Activated naive CD8-positive, alpha-beta T cell (primary cell): ENCODE results near the gene SNTG2.

Experiments
- H3K27ac Mint-ChIP-seq: one replicate; pipeline ENCODE4 v1.8.0; 2021; ENCODE audit warnings: mixed read lengths
- H3K27me3 Mint-ChIP-seq: one replicate; pipeline ENCODE4 v1.8.0; 2021; ENCODE audit warnings: mixed read lengths
- H3K36me3 Mint-ChIP-seq: one replicate; pipeline ENCODE4 v1.8.0; 2021; ENCODE audit warnings: mixed read lengths
- H3K4me1 Mint-ChIP-seq: one replicate; pipeline ENCODE4 v1.8.0; 2021; ENCODE audit warnings: low read depth, mixed read lengths
- H3K4me3 Mint-ChIP-seq: one replicate; pipeline ENCODE4 v1.8.0; 2021; ENCODE audit warnings: mild to moderate bottlenecking, mixed read lengths
- H3K9me3 Mint-ChIP-seq: one replicate; pipeline ENCODE4 v1.8.0; 2021; ENCODE audit warnings: low read depth, mixed read lengths

Gene SNTG2

DNA sequence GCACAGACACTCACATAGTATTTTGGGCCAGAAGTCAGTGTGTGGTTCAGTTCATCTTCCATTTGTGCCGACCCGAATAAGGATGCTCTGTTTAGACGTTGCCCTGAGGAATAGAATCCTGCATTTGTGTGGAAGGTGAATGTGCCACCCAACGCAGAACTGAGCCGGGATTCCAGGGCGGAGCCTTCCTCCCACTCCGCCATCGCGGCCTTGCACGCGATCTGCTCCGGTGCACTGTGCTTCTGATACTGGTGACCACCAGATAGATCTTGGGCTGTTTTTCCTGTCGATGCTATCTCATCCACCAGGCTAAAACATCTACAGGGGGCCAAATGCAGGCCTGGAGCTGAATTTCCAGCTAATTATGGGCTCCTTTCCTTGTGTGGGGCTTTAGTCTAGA is 29.6 kb upstream of the SNTG2 start:
- no peak overlapping the region for H3K4me3 Mint-ChIP-seq
- H3K4me1 Mint-ChIP-seq = no peaks in the 10 kb centered on the region
- no peaks in the 10 kb centered on the region for H3K9me3 Mint-ChIP-seq
- no peaks in the 10 kb centered on the region for H3K36me3 Mint-ChIP-seq
- no peak overlapping the region for H3K27ac Mint-ChIP-seq
- no peaks in the 10 kb centered on the region for H3K27me3 Mint-ChIP-seq

DNA sequence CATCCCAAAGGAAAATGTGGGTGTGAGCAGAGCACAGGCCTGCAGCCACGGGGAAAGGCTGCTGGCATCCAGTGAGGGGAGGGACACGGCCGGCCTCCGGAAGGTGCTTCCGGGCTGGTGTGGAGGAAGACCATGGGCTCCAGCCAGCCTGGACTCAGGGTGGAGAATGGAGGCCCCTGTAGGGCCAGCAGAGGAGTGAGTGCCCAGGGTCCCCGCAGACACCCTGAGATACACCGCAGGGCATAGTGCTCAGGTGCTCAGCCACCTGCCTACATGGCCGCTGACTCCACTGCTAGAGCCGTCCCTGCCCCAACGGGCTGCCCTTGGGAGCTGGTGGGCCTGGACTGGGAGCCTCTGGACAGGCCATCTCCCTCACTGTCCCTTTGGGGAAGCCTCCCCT is 28.5 kb upstream of the SNTG2 start:
- Mint-ChIP-seq H3K27me3 (no peaks in the 10 kb centered on the region), H3K9me3 (no peaks in the 10 kb centered on the region)

DNA sequence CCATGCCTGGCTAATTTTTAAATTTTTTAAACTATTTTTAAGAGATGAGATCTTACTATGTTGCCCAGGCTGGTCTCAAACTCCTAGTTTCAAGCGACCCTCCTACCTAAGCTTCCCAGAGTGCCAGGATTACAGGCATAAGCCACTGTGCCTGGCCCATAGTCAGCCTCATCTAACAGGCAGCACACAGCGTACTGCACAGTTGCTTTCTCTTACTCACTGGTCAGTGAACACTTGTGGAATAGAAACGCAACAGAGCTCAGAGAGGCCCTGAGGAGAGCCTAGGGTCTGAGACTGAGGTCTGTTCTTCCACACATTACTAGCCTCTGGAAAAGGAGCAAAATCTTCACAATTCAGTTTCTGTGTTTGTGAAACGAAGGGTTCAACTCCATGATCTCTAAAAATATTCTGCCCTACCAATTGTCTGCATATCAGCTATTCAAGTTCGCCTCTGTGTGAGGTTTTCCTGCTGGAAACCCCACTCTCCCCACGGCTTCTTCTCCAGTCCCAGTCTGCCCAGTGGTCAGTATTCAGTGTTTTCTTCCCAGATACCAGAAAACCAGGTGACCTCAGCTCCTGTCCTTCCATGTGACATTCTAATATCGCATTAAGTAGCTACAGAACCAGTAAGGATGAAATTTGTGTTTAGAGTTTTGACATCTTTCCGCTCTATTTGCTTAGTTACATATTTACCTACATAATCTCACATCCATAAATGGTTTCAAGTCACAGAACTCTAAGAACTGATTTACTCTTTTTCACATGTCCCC is 26.6 kb upstream of the SNTG2 start:
- Mint-ChIP-seq H3K4me3 (no peak overlapping the region), H3K36me3 (no peaks in the 10 kb centered on the region), H3K27me3 (no peaks in the 10 kb centered on the region), H3K4me1 (no peaks in the 10 kb centered on the region), H3K27ac (no peak overlapping the region), H3K9me3 (no peaks in the 10 kb centered on the region)

More for the DNA sequence above, 28.5 kb upstream of the SNTG2 start:
- no peaks in the 10 kb centered on the region for H3K4me1 Mint-ChIP-seq
- H3K27ac Mint-ChIP-seq = no peak overlapping the region
- H3K4me3 Mint-ChIP-seq = no peak overlapping the region
- H3K36me3 Mint-ChIP-seq = no peaks in the 10 kb centered on the region

DNA sequence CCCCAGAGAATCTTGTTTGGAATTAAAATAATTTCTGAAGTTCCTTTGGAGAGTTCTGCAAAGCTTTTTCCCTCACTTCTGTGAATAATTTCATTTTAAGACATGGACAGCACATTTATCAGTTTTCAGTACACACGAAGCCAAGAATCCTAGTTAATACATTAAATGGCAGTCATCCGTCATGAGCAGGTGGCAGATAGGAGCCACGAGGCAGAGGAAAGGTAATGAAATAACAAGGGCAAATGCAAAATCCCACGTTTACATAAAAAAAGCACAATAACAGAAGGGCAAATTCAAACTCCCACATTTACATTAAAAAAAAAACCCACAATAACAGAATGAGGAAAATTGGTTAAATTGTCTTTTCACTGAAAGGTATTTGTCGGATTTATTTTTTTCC is 25.9 kb upstream of the SNTG2 start:
- Mint-ChIP-seq H3K9me3 (no peaks in the 10 kb centered on the region), H3K27me3 (no peaks in the 10 kb centered on the region), H3K36me3 (no peaks in the 10 kb centered on the region), H3K27ac (no peak overlapping the region), H3K4me1 (no peaks in the 10 kb centered on the region), H3K4me3 (no peak overlapping the region)

DNA sequence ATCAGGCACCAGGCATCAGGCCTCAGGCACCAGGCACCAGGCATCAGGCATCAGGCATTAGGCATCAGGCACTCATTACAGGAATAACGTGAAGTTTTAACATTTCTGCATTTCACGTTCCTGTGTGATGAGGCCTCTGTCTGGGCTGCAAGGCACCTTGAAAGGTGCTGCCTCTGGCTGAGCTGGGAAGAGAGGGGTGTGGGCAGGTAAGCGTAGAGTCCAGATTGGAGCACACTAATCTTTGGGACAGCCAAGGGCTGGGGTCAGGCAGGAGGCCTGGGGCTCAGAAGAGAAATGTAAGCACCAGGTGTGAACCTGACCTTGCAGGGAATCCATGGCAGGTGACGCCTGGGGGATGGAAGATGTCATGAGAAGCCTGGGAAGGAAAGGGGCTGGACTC is 25.3 kb upstream of the SNTG2 start:
- no peaks in the 10 kb centered on the region for H3K9me3 Mint-ChIP-seq
- H3K4me3 Mint-ChIP-seq = no peak overlapping the region
- H3K27me3 Mint-ChIP-seq = no peaks in the 10 kb centered on the region
- H3K27ac Mint-ChIP-seq = no peak overlapping the region
- no peaks in the 10 kb centered on the region for H3K4me1 Mint-ChIP-seq
- no peaks in the 10 kb centered on the region for H3K36me3 Mint-ChIP-seq

DNA sequence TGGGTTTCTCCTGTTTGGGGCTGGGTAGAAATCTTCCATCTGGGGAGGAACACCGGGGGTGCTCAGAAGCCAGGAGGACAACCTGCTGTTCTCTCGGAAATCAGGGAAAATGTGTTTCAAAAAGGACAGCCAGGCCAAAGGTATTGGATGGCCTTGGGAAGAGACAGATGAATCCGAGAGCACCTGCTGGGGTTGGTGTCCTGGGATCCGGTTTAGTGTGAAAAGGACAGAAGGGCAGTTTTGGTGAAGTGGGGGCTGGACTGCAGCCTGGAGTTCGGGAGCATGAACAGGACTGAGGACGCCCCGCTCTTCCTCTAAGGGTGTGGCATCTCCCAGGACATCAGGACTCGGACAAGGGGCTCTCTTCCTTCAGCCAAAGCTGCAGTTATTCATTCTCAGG is 24.9 kb upstream of the SNTG2 start:
- Mint-ChIP-seq H3K4me3 (no peak overlapping the region), H3K27ac (no peak overlapping the region), H3K4me1 (no peaks in the 10 kb centered on the region), H3K36me3 (no peaks in the 10 kb centered on the region), H3K9me3 (no peaks in the 10 kb centered on the region), H3K27me3 (no peaks in the 10 kb centered on the region)

DNA sequence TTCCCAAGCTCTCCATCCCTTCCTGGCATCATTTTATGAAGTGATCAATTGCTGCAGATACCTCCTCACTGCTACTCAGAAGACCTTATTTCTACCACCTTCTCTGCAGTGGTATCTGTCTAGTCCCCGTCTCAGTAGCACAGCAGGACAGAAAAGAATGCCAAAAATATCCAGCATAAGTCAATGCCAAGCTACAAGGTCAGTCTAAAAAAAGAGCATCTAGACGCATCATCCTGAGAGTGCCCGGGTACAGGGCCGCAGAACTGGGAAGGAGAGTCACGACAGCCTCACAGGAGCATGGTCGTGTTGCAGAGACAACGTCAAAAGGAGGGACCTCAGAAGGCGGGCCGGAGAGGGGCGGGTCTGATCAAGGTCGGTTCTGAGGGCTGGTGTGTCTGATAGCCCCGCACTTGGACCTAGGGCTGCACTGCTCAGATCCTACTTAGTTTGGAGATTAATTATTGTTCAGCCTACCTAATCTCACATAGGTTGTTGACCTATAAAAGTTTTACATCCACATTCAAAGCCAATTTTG is 24.3 kb upstream of the SNTG2 start:
- H3K4me3 Mint-ChIP-seq = no peak overlapping the region
- H3K27me3 Mint-ChIP-seq = no peaks in the 10 kb centered on the region
- H3K9me3 Mint-ChIP-seq = no peaks in the 10 kb centered on the region
- H3K4me1 Mint-ChIP-seq = no peaks in the 10 kb centered on the region
- H3K36me3 Mint-ChIP-seq = no peaks in the 10 kb centered on the region
- H3K27ac Mint-ChIP-seq = no peak overlapping the region

DNA sequence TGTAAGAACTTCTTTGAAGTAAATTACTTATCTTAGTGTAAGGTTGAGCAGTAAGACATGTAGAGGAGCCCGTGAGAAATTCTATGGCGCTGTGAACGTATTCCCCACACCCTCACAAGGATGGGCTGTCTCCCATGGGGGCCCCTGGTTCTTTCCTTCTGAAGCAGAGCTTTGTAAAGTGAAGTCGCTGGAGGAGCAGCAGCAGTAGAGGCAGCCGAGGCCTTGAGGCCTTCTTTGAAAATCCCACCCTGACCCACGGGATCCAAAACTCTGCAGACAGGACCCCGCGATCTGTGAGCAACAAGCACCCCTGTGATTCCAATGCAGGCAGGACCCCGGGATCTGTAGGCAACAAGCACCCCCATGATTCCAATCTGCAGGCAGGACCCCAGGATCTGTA is 23.8 kb upstream of the SNTG2 start:
- no peak overlapping the region for H3K4me3 Mint-ChIP-seq
- no peaks in the 10 kb centered on the region for H3K4me1 Mint-ChIP-seq
- H3K9me3 Mint-ChIP-seq = no peaks in the 10 kb centered on the region
- H3K27ac Mint-ChIP-seq = no peak overlapping the region
- no peaks in the 10 kb centered on the region for H3K36me3 Mint-ChIP-seq
- H3K27me3 Mint-ChIP-seq = no peaks in the 10 kb centered on the region

DNA sequence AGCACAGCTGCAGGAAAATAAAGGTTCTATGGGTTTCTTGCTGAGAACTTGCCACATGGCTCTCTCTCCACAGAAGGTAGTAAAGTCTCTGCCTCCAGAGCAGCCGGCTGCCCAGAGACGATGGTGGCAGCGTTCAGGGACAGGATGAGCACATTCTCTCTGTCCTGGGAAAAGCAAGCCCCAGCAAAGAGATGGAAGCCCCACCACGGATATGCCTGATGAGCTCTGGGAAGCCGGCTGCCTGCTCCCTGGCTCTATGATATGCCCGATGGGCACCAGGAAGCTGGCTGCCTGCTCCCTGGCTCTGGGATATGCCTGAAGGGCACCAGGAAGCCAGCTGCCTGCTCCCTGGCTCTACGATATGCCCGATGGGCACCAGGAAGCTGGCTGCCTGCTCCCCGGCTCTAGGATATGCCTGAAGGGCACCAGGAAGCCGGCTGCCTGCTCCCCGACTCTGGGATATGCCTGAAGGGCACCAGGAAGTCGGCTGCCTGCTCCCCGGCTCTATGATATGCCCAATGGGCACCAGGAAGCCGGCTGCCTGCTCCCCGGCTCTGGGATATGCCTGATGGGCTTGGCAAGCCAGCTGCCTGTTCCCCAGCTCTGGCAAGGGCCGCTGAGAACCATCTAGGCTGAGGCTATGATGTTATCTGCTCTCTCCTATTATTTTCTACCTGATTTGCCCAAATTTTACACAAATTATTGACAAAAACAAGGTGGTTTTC is 21.5 kb upstream of the SNTG2 start:
- Mint-ChIP-seq H3K4me1 (no peaks in the 10 kb centered on the region), H3K9me3 (no peaks in the 10 kb centered on the region), H3K4me3 (no peak overlapping the region), H3K27me3 (no peaks in the 10 kb centered on the region), H3K27ac (no peak overlapping the region), H3K36me3 (no peaks in the 10 kb centered on the region)

DNA sequence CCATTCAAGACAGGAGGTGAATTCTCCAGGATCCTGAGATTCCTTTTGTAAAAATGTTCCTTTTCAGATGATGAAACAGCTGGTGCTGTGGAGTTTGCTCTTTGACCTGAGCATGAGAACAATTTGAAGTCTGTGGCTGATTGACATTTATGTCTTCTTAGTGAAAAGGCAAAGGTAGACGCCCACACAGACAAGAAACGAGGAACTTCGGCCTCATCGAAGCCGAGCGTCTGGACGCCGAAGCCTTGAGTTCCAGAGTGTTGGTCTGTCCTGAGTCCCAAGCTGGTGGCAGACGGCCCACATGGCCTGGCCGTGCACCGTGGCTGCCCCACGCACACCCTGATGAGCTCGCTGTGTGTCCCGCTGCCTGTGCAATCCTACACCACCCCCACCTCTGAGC is 20.7 kb upstream of the SNTG2 start:
- no peaks in the 10 kb centered on the region for H3K9me3 Mint-ChIP-seq
- no peak overlapping the region for H3K27ac Mint-ChIP-seq
- no peaks in the 10 kb centered on the region for H3K27me3 Mint-ChIP-seq
- H3K36me3 Mint-ChIP-seq = no peaks in the 10 kb centered on the region
- no peak overlapping the region for H3K4me3 Mint-ChIP-seq
- no peaks in the 10 kb centered on the region for H3K4me1 Mint-ChIP-seq

DNA sequence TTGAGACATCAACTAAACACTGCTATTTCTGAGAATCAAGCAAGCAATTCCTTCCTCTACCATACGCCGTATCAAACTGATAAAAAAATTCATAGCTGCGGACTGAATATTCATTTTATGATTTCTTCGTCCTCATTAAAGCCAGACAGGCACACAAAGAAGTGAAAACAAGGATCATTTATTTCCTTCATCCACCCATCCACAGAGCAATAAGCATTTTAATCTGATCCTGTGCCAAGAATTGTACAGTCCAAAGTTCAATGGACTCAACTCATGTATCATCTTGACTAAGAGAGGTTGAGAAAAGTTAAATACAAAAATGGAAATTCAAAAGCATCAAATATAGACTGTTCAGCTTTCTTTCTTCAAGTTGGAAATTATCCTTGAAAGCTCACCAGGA is 19.7 kb upstream of the SNTG2 start:
- no peaks in the 10 kb centered on the region for H3K27me3 Mint-ChIP-seq
- no peaks in the 10 kb centered on the region for H3K4me1 Mint-ChIP-seq
- no peaks in the 10 kb centered on the region for H3K36me3 Mint-ChIP-seq
- no peak overlapping the region for H3K27ac Mint-ChIP-seq
- H3K9me3 Mint-ChIP-seq = no peaks in the 10 kb centered on the region
- H3K4me3 Mint-ChIP-seq = no peak overlapping the region

DNA sequence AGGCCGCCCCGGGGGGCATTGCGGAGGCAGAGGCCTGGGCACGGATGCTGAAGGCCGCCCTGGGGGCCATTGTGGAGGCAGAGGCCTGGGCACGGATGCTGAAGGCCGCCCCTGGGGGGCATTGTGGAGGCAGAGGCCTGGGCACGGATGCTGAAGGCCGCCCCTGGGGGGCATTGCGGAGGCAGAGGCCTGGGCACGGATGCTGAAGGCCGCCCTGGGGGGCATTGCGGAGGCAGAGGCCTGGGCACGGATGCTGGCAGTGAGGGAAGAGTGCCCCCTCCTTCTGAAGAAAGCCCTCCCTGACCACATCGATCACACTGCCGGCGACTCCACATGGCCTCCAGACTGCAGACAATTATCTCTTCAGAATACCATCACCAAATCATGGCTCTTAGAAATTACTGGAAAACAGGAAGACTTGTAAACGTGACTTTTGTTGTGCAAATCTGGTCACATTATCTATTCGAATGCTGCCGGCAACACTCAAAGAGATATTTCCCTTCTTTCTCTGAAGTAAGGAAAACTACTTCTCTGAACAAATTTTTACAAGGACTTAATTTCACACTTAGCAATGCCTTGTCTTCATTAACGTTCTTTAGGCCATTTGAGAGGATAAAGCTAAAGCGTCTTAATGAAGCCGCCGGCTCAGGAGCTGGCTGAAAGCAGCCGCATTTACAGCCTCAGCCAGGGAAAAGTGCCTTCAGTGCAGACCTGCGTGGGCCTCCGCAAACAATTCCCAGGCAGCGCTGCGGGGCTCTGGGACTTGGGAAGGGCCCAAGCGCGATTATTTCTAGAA is 18.1 kb upstream of the SNTG2 start:
- Mint-ChIP-seq H3K9me3 (no peaks in the 10 kb centered on the region), H3K27ac (no peak overlapping the region), H3K27me3 (no peaks in the 10 kb centered on the region), H3K4me1 (no peaks in the 10 kb centered on the region), H3K4me3 (no peak overlapping the region), H3K36me3 (no peaks in the 10 kb centered on the region)

DNA sequence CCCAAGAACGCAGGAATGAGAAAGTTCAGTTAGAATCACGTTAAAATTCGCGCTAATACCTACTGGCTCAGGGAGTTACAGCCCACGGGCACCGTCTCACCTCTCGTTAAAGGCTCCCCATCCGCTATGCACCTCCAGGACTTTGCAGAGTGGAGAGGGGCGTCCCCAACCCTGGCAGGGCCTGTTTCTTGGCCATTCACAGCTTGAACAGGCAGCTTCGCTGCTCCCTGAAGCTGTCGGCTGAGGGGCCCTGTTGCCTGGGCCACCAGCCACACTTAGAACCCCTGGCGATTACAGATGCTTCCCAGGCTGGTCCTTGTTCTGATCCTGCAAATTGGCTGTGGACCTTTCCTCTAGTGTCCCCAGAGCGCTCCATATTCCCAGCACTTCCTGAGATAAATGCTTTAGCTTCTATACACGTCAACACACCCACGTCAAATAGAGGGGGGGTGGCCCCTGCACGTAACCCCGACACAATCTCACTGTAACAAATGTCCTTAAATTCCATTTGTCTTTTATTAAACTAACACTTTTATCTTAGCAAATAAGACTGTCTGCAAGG is 16.8 kb upstream of the SNTG2 start:
- Mint-ChIP-seq H3K27me3 (no peaks in the 10 kb centered on the region), H3K9me3 (no peaks in the 10 kb centered on the region), H3K36me3 (no peaks in the 10 kb centered on the region), H3K4me3 (no peak overlapping the region), H3K4me1 (no peaks in the 10 kb centered on the region), H3K27ac (no peak overlapping the region)

DNA sequence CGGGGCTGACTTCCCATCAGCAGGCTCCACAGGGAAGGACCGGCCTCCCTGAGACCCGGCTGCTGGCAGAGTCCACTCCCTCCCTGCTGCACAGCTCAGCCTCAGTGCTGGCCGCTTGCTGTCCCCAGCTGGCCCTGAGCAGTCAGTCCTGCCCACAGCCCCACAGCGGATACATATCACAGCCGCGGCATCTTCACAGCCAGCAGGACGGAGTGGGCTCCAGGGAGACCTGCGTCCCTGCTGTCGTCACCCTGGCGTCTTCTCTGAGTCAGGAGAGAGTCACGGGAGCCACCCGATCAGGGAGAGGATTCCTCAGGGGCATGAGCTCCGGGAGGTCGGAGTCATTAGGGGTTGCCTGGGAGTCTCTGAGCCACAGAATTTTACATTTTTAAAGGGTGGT is 13.1 kb upstream of the SNTG2 start:
- no peaks in the 10 kb centered on the region for H3K27me3 Mint-ChIP-seq
- H3K9me3 Mint-ChIP-seq = no peaks in the 10 kb centered on the region
- no peak overlapping the region for H3K27ac Mint-ChIP-seq
- H3K36me3 Mint-ChIP-seq = no peaks in the 10 kb centered on the region
- H3K4me1 Mint-ChIP-seq = no peaks in the 10 kb centered on the region
- no peak overlapping the region for H3K4me3 Mint-ChIP-seq
